ENCODE data around the gene SARDH. TPM values are rescaled to one million over a fixed set of nuclear protein-coding genes. Genes with fewer than 3 reads are reported as not detected.

Gene SARDH
- total and polyA plus RNA-seq, 9 donors: 4.9 to 7.1 (median 5.7) TPM

GRCh38 chr9:133638711-133639110, 99.4 kb downstream of the SARDH start:
- Histone ChIP-seq H3K36me3 (ENCODE audit: control insufficient read depth, insufficient read depth, low read length) (no peaks in the 10 kb centered on the region), H3K27ac (ENCODE audit: low read length) (no peak overlapping the region), H3K4me1 (ENCODE audit: control insufficient read depth, insufficient read depth, low read length) (peaks cover 28% of the 10 kb centered on the region), H3K27me3 (ENCODE audit: control insufficient read depth, insufficient read depth, low read length) (peaks cover 26% of the 10 kb centered on the region), H3K9me3 (replicated peaks; ENCODE audit: control insufficient read depth, low read depth, low read length) (no peaks in the 10 kb centered on the region), H3K4me3 (ENCODE audit: low read length) (no peak overlapping the region)
- WGBS (ENCODE audit: insufficient coverage): 86% methylated on average over 7 of the region's 8 CpGs
- DNase-seq: no peak

GRCh38 chr9:133638076-133638475, 100.1 kb downstream of the SARDH start:
- Histone ChIP-seq H3K36me3 (ENCODE audit: control insufficient read depth, insufficient read depth, low read length) (no peaks in the 10 kb centered on the region), H3K27me3 (ENCODE audit: control insufficient read depth, insufficient read depth, low read length) (peaks cover 27% of the 10 kb centered on the region), H3K27ac (ENCODE audit: low read length) (no peak overlapping the region), H3K9me3 (replicated peaks; ENCODE audit: control insufficient read depth, low read depth, low read length) (no peaks in the 10 kb centered on the region), H3K4me1 (ENCODE audit: control insufficient read depth, insufficient read depth, low read length) (peaks cover 34% of the 10 kb centered on the region), H3K4me3 (ENCODE audit: low read length) (no peak overlapping the region)
- 33% methylated on average over 5 of the region's 8 CpGs for WGBS (ENCODE audit: insufficient coverage)
- no peak for DNase-seq

DNA sequence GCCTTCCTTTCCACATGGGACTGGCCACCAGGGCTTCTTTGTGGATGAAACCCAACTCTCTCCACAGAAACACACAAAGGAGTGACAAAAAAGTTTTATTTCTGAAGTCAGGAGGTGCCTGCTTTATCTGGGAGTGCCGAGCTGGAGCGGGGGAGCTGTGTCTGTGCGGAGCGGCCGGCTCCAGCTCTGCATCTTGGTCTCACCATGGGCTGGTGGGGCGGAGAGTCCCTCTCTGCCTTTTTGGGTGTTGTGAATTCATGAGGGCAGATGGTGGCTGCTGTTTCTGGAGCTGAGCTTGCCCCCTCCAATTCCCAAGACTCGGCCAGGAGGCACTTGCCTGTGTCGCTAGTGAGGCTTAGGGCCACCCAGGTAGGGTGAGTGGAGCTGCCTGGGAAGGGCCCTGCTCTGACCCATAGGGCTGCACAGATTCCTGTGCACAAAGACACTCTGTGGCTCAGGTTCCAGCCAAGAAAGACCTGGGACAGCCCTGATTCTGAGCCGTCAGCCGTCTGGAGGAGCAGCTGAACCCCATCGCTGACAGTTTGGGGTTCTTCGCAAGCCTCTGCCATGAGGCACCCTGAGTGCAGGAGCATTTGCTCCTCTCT, 100.6 kb downstream of the SARDH start:
- Histone ChIP-seq H3K9me3 (replicated peaks; ENCODE audit: control insufficient read depth, low read depth, low read length) (no peaks in the 10 kb centered on the region), H3K36me3 (ENCODE audit: control insufficient read depth, insufficient read depth, low read length) (no peaks in the 10 kb centered on the region), H3K27ac (ENCODE audit: low read length) (no peak overlapping the region), H3K27me3 (ENCODE audit: control insufficient read depth, insufficient read depth, low read length) (peaks cover 29% of the 10 kb centered on the region), H3K4me3 (ENCODE audit: low read length) (no peak overlapping the region), H3K4me1 (ENCODE audit: control insufficient read depth, insufficient read depth, low read length) (peaks cover 34% of the 10 kb centered on the region)
- WGBS (ENCODE audit: insufficient coverage): 39% methylated on average over 11 of the region's 12 CpGs
- no peak for DNase-seq

GRCh38 chr9:133636902-133637301, 101.2 kb downstream of the SARDH start:
- H3K27me3 ChIP-seq (ENCODE audit: control insufficient read depth, insufficient read depth, low read length): peaks cover 27% of the 10 kb centered on the region
- WGBS (ENCODE audit: insufficient coverage): 90% methylated on average over 8 of the region's 12 CpGs
- DNase-seq: no peak

DNA sequence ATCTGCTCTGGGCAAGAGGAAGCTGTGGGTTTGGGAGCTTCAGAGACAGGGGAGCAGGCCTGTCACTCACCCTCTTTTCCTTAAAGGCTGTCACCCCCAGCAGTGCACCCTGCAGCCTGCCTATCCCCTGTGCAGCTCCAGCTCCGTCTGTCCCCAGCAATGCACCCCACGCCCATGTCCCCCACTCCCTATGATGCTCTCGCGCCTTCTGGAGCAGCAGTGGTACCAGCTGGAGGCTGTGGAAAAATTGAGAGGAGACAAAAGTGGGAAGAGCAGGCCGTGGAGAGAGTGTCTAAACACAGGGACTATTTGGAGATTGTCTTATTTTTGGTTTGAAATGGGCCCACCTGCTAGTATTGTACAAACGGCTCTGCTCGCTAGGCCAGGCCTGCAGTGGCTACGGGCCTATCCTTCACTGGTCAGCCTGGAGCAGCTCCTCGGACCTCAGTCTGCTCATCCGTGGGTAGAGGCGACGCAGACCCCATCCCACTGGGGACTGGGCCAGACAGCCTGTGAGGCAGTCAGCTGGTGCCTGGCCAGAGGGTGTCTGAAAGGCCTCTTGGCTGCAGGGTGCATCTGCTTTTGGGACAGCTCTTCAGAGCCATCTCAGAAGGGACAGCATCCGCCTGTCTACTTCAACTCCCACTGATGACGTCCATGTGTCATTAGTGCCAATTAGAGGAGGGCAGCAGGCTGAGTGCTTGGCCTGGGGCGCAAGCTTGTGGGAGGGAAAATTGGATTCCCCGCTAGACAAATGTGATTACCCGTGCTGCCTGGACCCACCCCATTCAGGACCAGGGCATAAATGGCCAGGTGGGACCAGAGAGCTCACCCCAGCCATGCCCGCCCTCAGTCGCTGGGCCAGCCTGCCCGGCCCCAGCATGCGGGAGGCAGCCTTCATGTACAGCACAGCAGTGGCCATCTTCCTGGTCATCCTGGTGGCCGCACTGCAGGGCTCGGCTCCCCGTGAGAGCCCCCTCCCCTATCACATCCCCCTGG, 102.3 kb downstream of the SARDH start, which contains the start of gene DBH:
Gene DBH (plus strand): TSS at position 831 of the 999 bp plus-strand sequence. CDS start 9 bp downstream, at position 840.
- H3K27ac ChIP-seq (ENCODE audit: low read length): no peak within 1 kb of the TSS
- DNase-seq: no peak
- no peaks in the 10 kb centered on the region for H3K9me3 ChIP-seq (replicated peaks; ENCODE audit: control insufficient read depth, low read depth, low read length)
- H3K4me3 ChIP-seq (ENCODE audit: low read length): no peak within 1 kb of the TSS
- 79% methylated on average over 18 of the region's 24 CpGs for WGBS (ENCODE audit: insufficient coverage)
- H3K27me3 ChIP-seq (ENCODE audit: control insufficient read depth, insufficient read depth, low read length): peaks cover 27% of the 10 kb centered on the region
- H3K4me1 ChIP-seq (ENCODE audit: control insufficient read depth, insufficient read depth, low read length): peaks cover 32% of the 10 kb centered on the region
- H3K36me3 ChIP-seq (ENCODE audit: control insufficient read depth, insufficient read depth, low read length): no peaks in the 10 kb centered on the region

More at GRCh38 chr9:133636902-133637301, 101.2 kb downstream of the SARDH start:
- Histone ChIP-seq H3K36me3 (ENCODE audit: control insufficient read depth, insufficient read depth, low read length) (no peaks in the 10 kb centered on the region), H3K27ac (ENCODE audit: low read length) (no peak overlapping the region), H3K9me3 (replicated peaks; ENCODE audit: control insufficient read depth, low read depth, low read length) (no peaks in the 10 kb centered on the region), H3K4me3 (ENCODE audit: low read length) (no peak overlapping the region), H3K4me1 (ENCODE audit: control insufficient read depth, insufficient read depth, low read length) (peaks cover 34% of the 10 kb centered on the region)

DNA sequence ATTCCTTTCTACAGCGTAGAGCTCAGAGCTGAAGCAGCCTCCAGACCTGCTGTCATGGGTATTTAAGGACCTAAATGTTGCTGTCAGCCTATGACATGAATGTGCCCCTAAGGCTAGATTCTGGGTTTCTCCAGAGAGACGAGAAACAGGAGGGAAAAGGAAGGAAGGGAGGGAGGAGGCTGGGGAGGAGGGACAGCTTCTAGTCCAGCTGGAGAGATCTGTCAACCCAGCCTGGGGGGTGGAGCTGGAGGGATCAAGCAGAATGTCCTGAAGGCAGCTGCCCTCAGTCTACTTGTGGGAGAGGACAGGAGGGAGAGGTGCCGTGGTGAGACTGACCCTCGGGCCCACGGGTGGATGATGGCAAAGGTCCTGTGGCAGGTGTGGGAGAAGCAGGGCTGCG, 103.1 kb downstream of the SARDH start:
- no peak for DNase-seq
- Histone ChIP-seq H3K36me3 (ENCODE audit: control insufficient read depth, insufficient read depth, low read length) (no peaks in the 10 kb centered on the region), H3K9me3 (replicated peaks; ENCODE audit: control insufficient read depth, low read depth, low read length) (no peaks in the 10 kb centered on the region), H3K27me3 (ENCODE audit: control insufficient read depth, insufficient read depth, low read length) (peaks cover 27% of the 10 kb centered on the region), H3K4me3 (ENCODE audit: low read length) (no peak overlapping the region), H3K27ac (ENCODE audit: low read length) (no peak overlapping the region), H3K4me1 (ENCODE audit: control insufficient read depth, insufficient read depth, low read length) (peaks cover 32% of the 10 kb centered on the region)
- WGBS (ENCODE audit: insufficient coverage): 67% methylated on average over 5 of the region's 6 CpGs

GRCh38 chr9:133634081-133634691, 104.0 kb downstream of the SARDH start:
- DNase-seq: no peak
- H3K27me3 ChIP-seq (ENCODE audit: control insufficient read depth, insufficient read depth, low read length): peaks cover 24% of the 10 kb centered on the region
- no peaks in the 10 kb centered on the region for H3K9me3 ChIP-seq (replicated peaks; ENCODE audit: control insufficient read depth, low read depth, low read length)
- 20% methylated on average over 21 of the region's 24 CpGs for WGBS (ENCODE audit: insufficient coverage)
- no peak overlapping the region for H3K27ac ChIP-seq (ENCODE audit: low read length)
- H3K4me3 ChIP-seq (ENCODE audit: low read length): no peak overlapping the region
- H3K4me1 ChIP-seq (ENCODE audit: control insufficient read depth, insufficient read depth, low read length): peaks cover 32% of the 10 kb centered on the region
- H3K36me3 ChIP-seq (ENCODE audit: control insufficient read depth, insufficient read depth, low read length): no peaks in the 10 kb centered on the region

- no peak overlapping the region for H3K27ac ChIP-seq (ENCODE audit: low read length)
- peaks cover 24% of the 10 kb centered on the region for H3K27me3 ChIP-seq (ENCODE audit: control insufficient read depth, insufficient read depth, low read length)
- peaks cover 29% of the 10 kb centered on the region for H3K4me1 ChIP-seq (ENCODE audit: control insufficient read depth, insufficient read depth, low read length)
- H3K36me3 ChIP-seq (ENCODE audit: control insufficient read depth, insufficient read depth, low read length): no peaks in the 10 kb centered on the region
- 33% methylated on average over 7 of the region's 8 CpGs for WGBS (ENCODE audit: insufficient coverage)
- no peaks in the 10 kb centered on the region for H3K9me3 ChIP-seq (replicated peaks; ENCODE audit: control insufficient read depth, low read depth, low read length)
- no peak overlapping the region for H3K4me3 ChIP-seq (ENCODE audit: low read length)
- no peak for DNase-seq
Observed at GRCh38 chr9:133633681-133634080, 104.5 kb downstream of the SARDH start.

DNA sequence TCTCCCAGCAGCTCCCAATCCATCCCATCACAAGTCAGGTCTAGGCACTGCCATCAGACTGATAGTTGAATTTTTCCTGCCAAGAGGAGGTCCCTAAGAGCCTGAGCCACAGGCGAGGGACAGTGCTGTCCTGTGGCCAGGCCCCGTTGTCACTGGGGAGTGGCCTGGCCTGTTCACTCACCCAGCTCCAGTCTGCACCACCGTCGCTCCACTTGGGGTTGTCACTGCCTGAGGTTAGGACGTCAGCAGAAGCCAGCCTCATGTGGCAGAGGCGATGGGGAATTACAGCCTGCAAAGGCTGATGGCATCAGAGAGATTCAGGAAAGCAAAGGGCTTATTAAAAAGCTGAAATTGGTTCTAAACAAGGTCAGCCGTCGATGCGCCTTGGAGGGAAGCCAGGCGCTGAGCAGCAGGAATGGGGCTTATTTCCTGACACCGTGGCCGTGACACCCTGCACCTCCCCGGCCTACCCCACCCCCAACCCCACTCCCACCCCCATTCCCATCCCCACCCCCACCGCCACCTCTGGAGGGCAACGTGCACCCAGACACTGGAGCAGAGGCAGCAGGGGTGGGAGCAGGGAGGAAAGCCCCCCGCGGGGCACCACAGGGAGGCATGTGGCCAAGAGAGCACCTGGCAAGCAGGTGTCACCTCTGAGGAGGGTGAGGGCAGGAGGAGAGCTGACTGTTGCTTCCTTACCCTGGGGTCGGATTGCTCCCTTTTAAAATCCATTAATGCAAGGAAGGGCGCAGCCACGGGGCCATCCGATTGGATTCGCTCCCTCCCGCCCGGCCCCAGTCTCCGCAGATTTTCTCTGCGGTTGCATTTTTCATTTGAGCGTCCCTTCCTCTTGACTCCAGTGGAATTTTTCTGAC, 105.1 kb downstream of the SARDH start:
- H3K4me3 ChIP-seq (ENCODE audit: low read length): no peak overlapping the region
- no peak overlapping the region for H3K27ac ChIP-seq (ENCODE audit: low read length)
- 35% methylated on average over 19 of the region's 27 CpGs for WGBS (ENCODE audit: insufficient coverage)
- DNase-seq: no peak
- no peaks in the 10 kb centered on the region for H3K9me3 ChIP-seq (replicated peaks; ENCODE audit: control insufficient read depth, low read depth, low read length)
- H3K27me3 ChIP-seq (ENCODE audit: control insufficient read depth, insufficient read depth, low read length): peaks cover 25% of the 10 kb centered on the region
- no peaks in the 10 kb centered on the region for H3K36me3 ChIP-seq (ENCODE audit: control insufficient read depth, insufficient read depth, low read length)
- H3K4me1 ChIP-seq (ENCODE audit: control insufficient read depth, insufficient read depth, low read length): peaks cover 25% of the 10 kb centered on the region
